UCSD-AML1 (cell line): ENCODE data around the gene SUFU.

Source experiments
- DNase-seq: peaks from one replicate; lab custom pipeline; 2025; ENCODE audit not compliant: unreplicated experiment; lab: John Stamatoyannopoulos, UW

SUFU gene

GRCh38 chr10:102616066-102616770 lies 112.4 kb downstream of the SUFU start:
- DNase-seq: peak; percentile 48

- DNase-seq: no peak
These were observed 113.3 kb downstream of the SUFU start for GRCh38 chr10:102617041-102617440.

GRCh38 chr10:102617816-102618215 lies 114.0 kb downstream of the SUFU start:
- no peak for DNase-seq

GRCh38 chr10:102619281-102619981 lies 115.7 kb downstream of the SUFU start:
- no peak for DNase-seq

GRCh38 chr10:102620138-102620590 lies 116.4 kb downstream of the SUFU start:
- no peak for DNase-seq

GRCh38 chr10:102620591-102621442 lies 117.0 kb downstream of the SUFU start:
- no peak for DNase-seq

GRCh38 chr10:102621443-102622325 lies 117.9 kb downstream of the SUFU start:
- no peak for DNase-seq

GRCh38 chr10:102624094-102624493 lies 120.3 kb downstream of the SUFU start:
- DNase-seq: no peak

- DNase-seq: no peak
These were observed 121.2 kb downstream of the SUFU start for GRCh38 chr10:102624751-102625645.

- DNase-seq: no peak
These were observed 122.4 kb downstream of the SUFU start for GRCh38 chr10:102626026-102626685.

- no peak for DNase-seq
These were observed 123.5 kb downstream of the SUFU start for GRCh38 chr10:102627291-102627735.

- no peak for DNase-seq
These were observed 124.0 kb downstream of the SUFU start for GRCh38 chr10:102627736-102628293.

GRCh38 chr10:102628451-102628911 lies 124.7 kb downstream of the SUFU start:
- DNase-seq: no peak

GRCh38 chr10:102629661-102630614 lies 126.2 kb downstream of the SUFU start:
- peak; percentile 67 for DNase-seq

- DNase-seq: no peak
These were observed 126.9 kb downstream of the SUFU start for GRCh38 chr10:102630663-102631062.

GRCh38 chr10:102631525-102632393 lies 128.0 kb downstream of the SUFU start:
- no peak for DNase-seq
